SK-N-SH (cell line): ENCODE results near the gene CD81. TPM values are rescaled to one million over a fixed set of nuclear protein-coding genes. Genes with fewer than 3 reads are reported as not detected.
A peak's percentile ranks its signal among the peaks of the same experiment; 100 is the strongest.

Source experiments
- CTCF ChIA-PET: fragments of 300-600, 350-600 bp; formaldehyde crosslinking; extraction: SDS; loops from one replicate; lab custom pipeline; 2021; lab: Yijun Ruan, JAX
- POLR2A ChIA-PET: fragments of 350-600 bp; sonication (Branson Sonifier 250); formaldehyde crosslinking; extraction: SDS; loops from one replicate; lab custom pipeline; 2020; ENCODE audit warnings: antibody characterized with exemption, inconsistent platforms; lab: Yijun Ruan, JAX
- DNase-seq: peaks from one replicate; pipeline ENCODE4 v3.0.0; 2012
- H2AFZ ChIP-seq: fragments of 200-600 bp; sonication (generic); 2 replicates; pipeline ENCODE4 v1.8.1; 2016; ENCODE audit warnings: antibody characterized with exemption, mild to moderate bottlenecking, low read depth
- H3F3A ChIP-seq: fragments of 200-600 bp; sonication (generic); replicated peaks from 2 replicates; pipeline ENCODE3; 2016; ENCODE audit warnings: antibody characterized with exemption, mild to moderate bottlenecking; ENCODE audit not compliant: insufficient read depth
- H3K27ac ChIP-seq, 2 experiments: fragments of 200-500 bp in 1 of 2; fragments of 200-600 bp in 1 of 2; sonication (Bioruptor generic) in 1 of 2; sonication (generic), shearing (Covaris generic) in 1 of 2; 2 replicates each; pipeline versions ENCODE4 v1.5.1 to v1.6.1; 2014 to 2016; ENCODE audit warnings: low read depth in 2 of 2, inconsistent platforms in 1 of 2, low read length in 1 of 2, mild to moderate bottlenecking in 1 of 2, mixed read lengths in 1 of 2
- H3K27me3 ChIP-seq: fragments of 200-600 bp; sonication (generic), shearing (Covaris generic); 2 replicates; pipeline ENCODE4 v1.6.1; 2016; ENCODE audit warnings: mixed run types; ENCODE audit not compliant: insufficient read depth
- H3K36me3 ChIP-seq, 2 experiments: fragments of 200-500 bp in 1 of 2; fragments of 200-600 bp in 1 of 2; sonication (Bioruptor generic) in 1 of 2; sonication (generic) in 1 of 2; replicated peaks in 1 of 2; 2 replicates each; pipeline versions ENCODE3 to v1.5.1; 2014 to 2016; ENCODE audit warnings: low read length in 1 of 2, mild to moderate bottlenecking in 1 of 2; ENCODE audit not compliant: insufficient read depth in 2 of 2, control insufficient read depth in 1 of 2
- H3K4me1 ChIP-seq, 2 experiments: fragments of 200-500 bp in 1 of 2; fragments of 200-600 bp in 1 of 2; sonication (Bioruptor generic) in 1 of 2; sonication (generic), shearing (Covaris generic) in 1 of 2; 2 replicates each; pipeline versions ENCODE4 v1.5.1 to v1.6.1; 2014 to 2016; ENCODE audit warnings: low read depth in 1 of 2, low read length in 1 of 2, mixed run types in 1 of 2; ENCODE audit not compliant: insufficient read depth in 2 of 2, control insufficient read depth in 1 of 2
- H3K4me2 ChIP-seq: fragments of 200-600 bp; sonication (generic), shearing (Covaris generic); 2 replicates; pipeline ENCODE4 v1.6.1; 2017; ENCODE audit warnings: mixed run types
- H3K4me3 ChIP-seq, 2 experiments: fragments of 200-500 bp in 1 of 2; fragments of 200-600 bp in 1 of 2; sonication (Bioruptor generic) in 1 of 2; sonication (generic), shearing (Covaris generic) in 1 of 2; 2 replicates each; pipeline versions ENCODE4 v1.5.1 to v1.8.1; 2014 to 2016; ENCODE audit warnings: low read depth in 2 of 2, inconsistent platforms in 1 of 2, low read length in 1 of 2, mild to moderate bottlenecking in 1 of 2, mixed read lengths in 1 of 2, moderate library complexity in 1 of 2
- H3K79me2 ChIP-seq: fragments of 200-600 bp; sonication (generic); 2 replicates; pipeline ENCODE4 v1.8.1; 2017; ENCODE audit warnings: mild to moderate bottlenecking; ENCODE audit not compliant: insufficient read depth
- H3K9ac ChIP-seq: fragments of 200-600 bp; sonication (generic); 2 replicates; pipeline ENCODE4 v1.6.1; 2017; ENCODE audit warnings: mixed run types
- H3K9me2 ChIP-seq: fragments of 200-600 bp; sonication (generic); 2 replicates; pipeline ENCODE4 v1.6.1; 2017; ENCODE audit warnings: mixed run types
- H3K9me3 ChIP-seq: fragments of 200-600 bp; sonication (generic); 2 replicates; pipeline ENCODE4 v1.6.1; 2017; ENCODE audit warnings: mixed run types, mild to moderate bottlenecking, moderate library complexity
- H4K20me1 ChIP-seq: fragments of 200-600 bp; sonication (generic); 2 replicates; pipeline ENCODE4 v1.6.1; 2017; ENCODE audit warnings: mild to moderate bottlenecking, mixed run types; ENCODE audit not compliant: insufficient read depth
- ELF1 ChIP-seq: IDR thresholded peaks from 2 replicates; pipeline ENCODE4 v1.4.0; 2012
- EZH2phosphoT487 ChIP-seq: fragments of 200-600 bp; sonication (generic); IDR thresholded peaks from 2 replicates; pipeline ENCODE4 v1.6.1; 2017; ENCODE audit warnings: low read depth, mixed run types, mild to moderate bottlenecking, antibody characterized with exemption, moderate library complexity, borderline replicate concordance
- FOXJ3 ChIP-seq: sonication (generic); formaldehyde crosslinking; IDR thresholded peaks from 2 replicates; pipeline ENCODE4 v1.5.1; 2020; ENCODE audit warnings: mild to moderate bottlenecking, missing genetic modification reagents
- GABPA ChIP-seq: IDR thresholded peaks from 2 replicates; pipeline ENCODE4 v1.4.0; 2012; ENCODE audit warnings: low read depth, mild to moderate bottlenecking
- JUND ChIP-seq: IDR thresholded peaks from 2 replicates; pipeline ENCODE4 v1.4.0; 2012
- MEF2A ChIP-seq: IDR thresholded peaks from 2 replicates; pipeline ENCODE4 v1.4.0; 2012; ENCODE audit warnings: low read depth, borderline replicate concordance
- NRF1 ChIP-seq: IDR thresholded peaks from 2 replicates; pipeline ENCODE4 v1.6.1; 2012; ENCODE audit warnings: low read depth, mild to moderate bottlenecking, low read length
- RAD21 ChIP-seq: IDR thresholded peaks from 2 replicates; pipeline ENCODE4 v1.6.1; 2012; ENCODE audit warnings: mild to moderate bottlenecking, low read length
- RXRA ChIP-seq: IDR thresholded peaks from 2 replicates; pipeline ENCODE4 v1.4.0; 2012; ENCODE audit warnings: low read depth, mild to moderate bottlenecking, borderline replicate concordance
- SMC3 ChIP-seq: IDR thresholded peaks from 2 replicates; pipeline ENCODE4 v1.6.1; 2012; ENCODE audit warnings: low read depth, low read length, improper control_type of control experiment
- TAF1 ChIP-seq: IDR thresholded peaks from 2 replicates; pipeline ENCODE4 v1.6.1; 2012; ENCODE audit warnings: low read depth, mild to moderate bottlenecking, low read length, moderate library complexity, borderline replicate concordance
- TEAD4 ChIP-seq: IDR thresholded peaks from 2 replicates; pipeline ENCODE4 v1.4.0; 2012; ENCODE audit warnings: mild to moderate bottlenecking, borderline replicate concordance; ENCODE audit not compliant: insufficient read depth
- USF1 ChIP-seq: IDR thresholded peaks from 2 replicates; pipeline ENCODE4 v1.4.0; 2012; ENCODE audit warnings: low read depth, borderline replicate concordance
- USF2 ChIP-seq: fragments of 150-350 bp; IDR thresholded peaks from 2 replicates; pipeline ENCODE4 v1.6.1; 2017; ENCODE audit warnings: antibody characterized with exemption, low read length, low read depth, borderline replicate concordance
- ZBTB33 ChIP-seq: IDR thresholded peaks from 2 replicates; pipeline ENCODE4 v1.4.0; 2012; ENCODE audit warnings: low read depth, borderline replicate concordance
- WGBS: methylation state at CpG from one replicate; pipeline ENCODE4 v1.1.6; 2017; ENCODE audit warnings: low lambda C conversion rate; 5-methylcytosine and 5-hydroxymethylcytosine counted together
- polyA plus RNA-seq, 3 experiments: library from polyadenylated mRNA; depleted of rRNA; stranded (reverse); fragments of >200 nt; gene quantifications; 2 replicates each; pipeline ENCODE4 v1.2.3, GENCODE V29; 2012
- TF ChIP-seq, protein P1 (sequence below): IDR thresholded peaks from 2 replicates; pipeline ENCODE4 v1.4.0; 2012; ENCODE audit warnings: low read depth

The CD81 gene
- polyA plus RNA-seq, 1 of the 3 experiments (the other 2 are of a cell fraction), result 517 TPM

- 57% methylated on average over 11 of the region's 16 CpGs for WGBS
- TF ChIP-seq, protein P1, sequence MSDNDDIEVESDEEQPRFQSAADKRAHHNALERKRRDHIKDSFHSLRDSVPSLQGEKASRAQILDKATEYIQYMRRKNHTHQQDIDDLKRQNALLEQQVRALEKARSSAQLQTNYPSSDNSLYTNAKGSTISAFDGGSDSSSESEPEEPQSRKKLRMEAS, result no peak
- no peak for TF ChIP-seq GABPA
- no peak for TF ChIP-seq SMC3
- no peak for TF ChIP-seq MEF2A
- no peak for TF ChIP-seq JUND
- TF ChIP-seq TEAD4, result no peak
- TF ChIP-seq RAD21, result no peak
- TF ChIP-seq TAF1, result no peak
- no peak for TF ChIP-seq ZBTB33
- TF ChIP-seq ELF1, result no peak
- TF ChIP-seq FOXJ3 (CRISPR knock-in tag), result no peak
- Histone ChIP-seq H3K4me2 (no peak overlapping the region), H3K27me3 (no peaks in the 10 kb centered on the region), H3K4me1 (no peaks in the 10 kb centered on the region), H3F3A (no peaks in the 10 kb centered on the region), H2AFZ (no peak overlapping the region), H4K20me1 (no peaks in the 10 kb centered on the region), H3K79me2 (no peaks in the 10 kb centered on the region), H3K9ac (no peak overlapping the region), H3K4me3 (no peak overlapping the region), H3K9me2 (no peaks in the 10 kb centered on the region), H3K9me3 (no peaks in the 10 kb centered on the region), H3K27ac (no peak overlapping the region), H3K36me3 (peaks cover 0 to 1% of the 10 kb centered on the region in 2 experiments)
- DNase-seq, result peak; percentile 76
- ChIA-PET CTCF (interaction anchor here (0.7 to 5.1 kb wide), 9 partner anchors 9 to 593 kb away, joined by 3 to 70 read pairs (median 6); partner anchors contain the start of gene TSSC4), POLR2A (no interaction called here)
These were observed 32.0 kb downstream of the CD81 start for GRCh38 chr11:2409126-2409525.

- Histone ChIP-seq H3K4me2 (no peak overlapping the region), H3K4me1 (no peaks in the 10 kb centered on the region), H3F3A (no peaks in the 10 kb centered on the region), H3K36me3 (no peaks in the 10 kb centered on the region), H3K27ac (no peak overlapping the region), H4K20me1 (no peaks in the 10 kb centered on the region), H3K9ac (no peak overlapping the region), H3K79me2 (no peaks in the 10 kb centered on the region), H2AFZ (no peak overlapping the region), H3K27me3 (no peaks in the 10 kb centered on the region), H3K9me3 (no peaks in the 10 kb centered on the region), H3K4me3 (no peak overlapping the region), H3K9me2 (no peaks in the 10 kb centered on the region)
- DNase-seq, result no peak
- CTCF ChIA-PET, result interaction anchor here (0.7 to 5.1 kb wide), 11 partner anchors 10 to 592 kb away, joined by 3 to 70 read pairs (median 6); partner anchors contain the start of gene TSSC4
- POLR2A ChIA-PET, result no interaction called here
- TF ChIP-seq EZH2phosphoT487, result no peak
- no peak for TF ChIP-seq USF2
- no peak for TF ChIP-seq NRF1
- TF ChIP-seq USF1, result no peak
- no peak for TF ChIP-seq RXRA
- TF ChIP-seq SMC3, result no peak
- no peak for TF ChIP-seq TAF1
- WGBS, result 87% methylated on average over 13 of the region's 42 CpGs
These were observed 32.7 kb downstream of the CD81 start for GRCh38 chr11:2409611-2410468.
